H1 (cell line): ENCODE measurements around the gene CAPN7. TPM values are rescaled to one million over a fixed set of nuclear protein-coding genes. Genes with fewer than 3 reads are reported as not detected.
"Not testable (repeated sequence)": the region's sequence is repeated elsewhere in the genome, so short reads cannot be mapped to it uniquely, and the experiment has no call there.

ENCODE experiments used
- CTCF ChIA-PET: fragments of 300-600 bp; sonication (Branson Sonifier 250); formaldehyde crosslinking; loops from one replicate; lab custom pipeline; 2021; ENCODE audit not compliant: partially characterized antibody; lab: Charles Lee
- POLR2A ChIA-PET: fragments of 300-600 bp; sonication (Branson Sonifier 250); formaldehyde crosslinking; loops from one replicate; lab custom pipeline; 2021; ENCODE audit warnings: inconsistent platforms; ENCODE audit not compliant: partially characterized antibody; lab: Charles Lee
- DNase-seq, 2 experiments: peaks; one replicate each; pipeline versions ENCODE4 v3.0.0 to v3.0.0-alpha.2; 2010 to 2022; ENCODE audit warnings: low spot score in 2 of 2, low read depth in 1 of 2, mixed read lengths in 1 of 2
- FAIRE-seq: peaks from 2 replicates; lab custom pipeline; 2011; peaks lifted over from hg19 to GRCh38; lab: Jason Lieb, UNC
- H2AFZ ChIP-seq: 2 replicates; pipeline ENCODE4 v1.8.1; 2012; ENCODE audit warnings: low read length, inconsistent platforms
- H2AK5ac ChIP-seq: 2 replicates; pipeline ENCODE4 v1.6.1; 2013; ENCODE audit warnings: low read depth, low read length
- H2BK120ac ChIP-seq: replicated peaks from 2 replicates; pipeline ENCODE3; 2013; ENCODE audit warnings: low read depth, low read length, inconsistent platforms
- H2BK12ac ChIP-seq: 2 replicates; pipeline ENCODE4 v1.6.1; 2013; ENCODE audit warnings: low read depth, low read length
- H2BK15ac ChIP-seq: 2 replicates; pipeline ENCODE4 v1.6.1; 2013; ENCODE audit warnings: low read length
- H2BK20ac ChIP-seq: 2 replicates; pipeline ENCODE4 v1.6.1; 2013; ENCODE audit warnings: low read length
- H2BK5ac ChIP-seq: 2 replicates; pipeline ENCODE4 v1.6.1; 2013; ENCODE audit warnings: low read depth, low read length
- H3K14ac ChIP-seq: 2 replicates; pipeline ENCODE4 v1.6.1; 2013; ENCODE audit warnings: inconsistent platforms; ENCODE audit not compliant: insufficient read length
- H3K18ac ChIP-seq: 2 replicates; pipeline ENCODE4 v1.6.1; 2013; ENCODE audit warnings: low read length; ENCODE audit errors: extremely low read depth
- H3K23ac ChIP-seq: 2 replicates; pipeline ENCODE4 v1.6.1; 2013; ENCODE audit warnings: inconsistent platforms; ENCODE audit not compliant: insufficient read length
- H3K23me2 ChIP-seq: 2 replicates; pipeline ENCODE4 v1.6.1; 2013; ENCODE audit warnings: low read depth, low read length
- H3K27ac ChIP-seq: 2 replicates; pipeline ENCODE4 v1.6.1; 2011; ENCODE audit warnings: low read depth, low read length, inconsistent platforms
- H3K27me3 ChIP-seq, 4 experiments: replicated peaks in 1 of 4; 1 replicate in 1 of 4; 2 replicates in 3 of 4; pipeline versions ENCODE4 v1.6.1 to v1.8.1; 2011 to 2013; ENCODE audit warnings: low read length in 3 of 4, mild to moderate bottlenecking in 3 of 4, inconsistent platforms in 2 of 4, mixed read lengths in 2 of 4, moderate library complexity in 1 of 4; ENCODE audit not compliant: control insufficient read depth in 3 of 4, insufficient read depth in 3 of 4; ENCODE audit errors: extremely low read depth in 1 of 4
- H3K36me3 ChIP-seq, 4 experiments: 2 replicates each; pipeline versions ENCODE4 v1.6.1 to v1.8.1; 2011 to 2013; ENCODE audit warnings: mild to moderate bottlenecking in 4 of 4, low read length in 3 of 4, moderate library complexity in 2 of 4, control low read depth in 1 of 4, inconsistent platforms in 1 of 4; ENCODE audit not compliant: insufficient read depth in 4 of 4, control insufficient read depth in 2 of 4
- H3K4ac ChIP-seq: replicated peaks from 2 replicates; pipeline ENCODE3; 2013; ENCODE audit warnings: low read length, low read depth, mixed read lengths, inconsistent platforms; ENCODE audit not compliant: insufficient read length
- H3K4me1 ChIP-seq, 4 experiments: replicated peaks in 1 of 4; 1 replicate in 1 of 4; 2 replicates in 3 of 4; pipeline versions ENCODE4 v1.6.1 to v1.8.1; 2011 to 2013; ENCODE audit warnings: low read length in 3 of 4, inconsistent platforms in 2 of 4, mixed read lengths in 1 of 4; ENCODE audit not compliant: insufficient read depth in 4 of 4, control insufficient read depth in 3 of 4
- H3K4me2 ChIP-seq, 2 experiments: 2 replicates each; pipeline versions ENCODE4 v1.6.1 to v1.8.1; 2011 to 2013; ENCODE audit warnings: low read depth in 2 of 2, low read length in 2 of 2, control low read depth in 1 of 2, inconsistent platforms in 1 of 2, mild to moderate bottlenecking in 1 of 2; ENCODE audit not compliant: insufficient read depth in 1 of 2
- H3K4me3 ChIP-seq, 4 experiments: fragments of 200-600, 300-600 bp in 1 of 4; sonication (generic), shearing (Covaris generic), sonication (Bioruptor Twin) in 1 of 4; 2 replicates each; pipeline versions ENCODE4 v1.5.1 to v1.8.1; 2011 to 2016; ENCODE audit warnings: low read length in 4 of 4, low read depth in 3 of 4, control low read depth in 2 of 4, inconsistent platforms in 2 of 4, mild to moderate bottlenecking in 2 of 4, mixed read lengths in 1 of 4, moderate library complexity in 1 of 4; ENCODE audit not compliant: insufficient read depth in 2 of 4; ENCODE audit errors: extremely low read depth in 1 of 4
- H3K56ac ChIP-seq: replicated peaks from 2 replicates; pipeline ENCODE3; 2013; ENCODE audit warnings: low read depth, mild to moderate bottlenecking, mixed read lengths, low read length, inconsistent platforms; ENCODE audit not compliant: insufficient read length
- H3K79me1 ChIP-seq: 2 replicates; pipeline ENCODE4 v1.6.1; 2013; ENCODE audit warnings: low read depth, low read length, control low read depth
- H3K79me2 ChIP-seq, 2 experiments: 2 replicates each; pipeline versions ENCODE4 v1.6.1 to v1.8.1; 2012 to 2013; ENCODE audit warnings: low read length in 2 of 2, mild to moderate bottlenecking in 2 of 2, inconsistent platforms in 1 of 2; ENCODE audit not compliant: insufficient read depth in 2 of 2, control insufficient read depth in 1 of 2
- H3K9ac ChIP-seq, 4 experiments: replicated peaks in 1 of 4; 1 replicate in 1 of 4; 2 replicates in 3 of 4; pipeline versions ENCODE4 v1.6.1 to v1.8.1; 2011 to 2013; ENCODE audit warnings: low read depth in 3 of 4, low read length in 3 of 4, control low read depth in 2 of 4, mild to moderate bottlenecking in 2 of 4, moderate library complexity in 2 of 4, inconsistent platforms in 1 of 4; ENCODE audit errors: extremely low read depth in 1 of 4
- H3K9me3 ChIP-seq, 2 experiments: 2 replicates each; pipeline versions ENCODE4 v1.6.1 to v1.8.1; 2012 to 2013; ENCODE audit warnings: mild to moderate bottlenecking in 2 of 2, moderate library complexity in 2 of 2, control low read depth in 1 of 2, inconsistent platforms in 1 of 2, low read depth in 1 of 2, low read length in 1 of 2, mixed read lengths in 1 of 2; ENCODE audit not compliant: insufficient read depth in 2 of 2
- H4K20me1 ChIP-seq, 2 experiments: replicated peaks in 1 of 2; 2 replicates each; pipeline versions ENCODE3 to v1.8.1; 2011 to 2013; ENCODE audit warnings: inconsistent platforms in 2 of 2, low read length in 2 of 2, mild to moderate bottlenecking in 1 of 2; ENCODE audit not compliant: insufficient read depth in 2 of 2, control insufficient read depth in 1 of 2
- H4K5ac ChIP-seq: 2 replicates; pipeline ENCODE4 v1.6.1; 2013; ENCODE audit warnings: low read length, low read depth, mixed read lengths, inconsistent platforms; ENCODE audit not compliant: insufficient read length
- H4K8ac ChIP-seq: 2 replicates; pipeline ENCODE4 v1.8.0; 2013; ENCODE audit warnings: mild to moderate bottlenecking, moderate library complexity, low read length, inconsistent platforms; ENCODE audit not compliant: insufficient read depth; ENCODE audit errors: extremely low read depth
- H4K91ac ChIP-seq: replicated peaks from 2 replicates; pipeline ENCODE3; 2013; ENCODE audit warnings: low read length, mixed read lengths, inconsistent platforms; ENCODE audit not compliant: insufficient read length
- WGBS, 2 experiments: shearing (Covaris generic) in 1 of 2; methylation state at CpG; one replicate each; pipeline versions ENCODE4 v1.1.6 to v1.1.7; 2013 to 2015; ENCODE audit warnings: low lambda C conversion rate in 2 of 2, mixed read lengths in 2 of 2, inconsistent platforms in 1 of 2, low coverage in 1 of 2, missing lambda C conversion rate in 1 of 2; ENCODE audit not compliant: insufficient replicate concordance in 2 of 2, insufficient coverage in 1 of 2, insufficient read length in 1 of 2; ENCODE audit errors: extremely low coverage in 1 of 2, missing lambda C conversion rate in 1 of 2; 5-methylcytosine and 5-hydroxymethylcytosine counted together
- polyA plus RNA-seq, 7 experiments: library from polyadenylated mRNA; depleted of rRNA in 3 of 7; stranded (reverse) in 5 of 7; unstranded in 2 of 7; fragments of >200 nt in 5 of 7; fragments of 200-250 nt in 2 of 7; gene quantifications; 1 replicate in 5 of 7; 2 replicates in 1 of 7; 4 replicates in 1 of 7; pipeline versions ENCODE4 v1.2.1 to v1.2.3, GENCODE V29; 2011 to 2013; ENCODE audit warnings: missing spikeins in 2 of 7, mixed read lengths in 2 of 7
- total RNA-seq: library from RNA; stranded (reverse); fragmentation: NEBNext Ultra II Directional; extraction: Animal tissue kit (Norgen Biotek cat#: 25700); gene quantifications from 2 replicates; pipeline ENCODE4 v1.2.1, GENCODE V29; 2021

Gene CAPN7
- total and polyA plus RNA-seq, 2 of the 8 experiments (the other 6 are each of a cell fraction or from before 2014, with no cell fraction given), result 5.3 to 13.2 TPM

- H2BK120ac ChIP-seq, H4K8ac ChIP-seq, CTCF ChIA-PET, H3K18ac ChIP-seq, H3K27me3 ChIP-seq, H3K36me3 ChIP-seq, H3K79me2 ChIP-seq, H3K4ac ChIP-seq, H3K14ac ChIP-seq, H4K20me1 ChIP-seq, FAIRE-seq, H3K56ac ChIP-seq, H4K91ac ChIP-seq, H3K27ac ChIP-seq, H2AK5ac ChIP-seq, H2BK20ac ChIP-seq, H3K9ac ChIP-seq, H2AFZ ChIP-seq, H3K79me1 ChIP-seq, POLR2A ChIA-PET, H4K5ac ChIP-seq, H3K4me1 ChIP-seq, H3K23ac ChIP-seq, H2BK15ac ChIP-seq, H3K23me2 ChIP-seq, H3K9me3 ChIP-seq, H2BK5ac ChIP-seq, DNase-seq, H3K4me3 ChIP-seq, H3K4me2 ChIP-seq, H2BK12ac ChIP-seq: not testable (repeated sequence)
- WGBS, 2 experiments, result 81% methylated on average over 3 of the region's 24 CpGs; no CpG with 5 or more reads in 1 of the 2 experiments
Observed at GRCh38 chr3:15163656-15164055, 42.4 kb upstream of the CAPN7 start.
